Measurements from ENCODE around the gene CTNNBL1.
A peak's percentile ranks its signal among the peaks of the same experiment; 100 is the strongest.

GRCh38 chr20:37669773-37670236 is 24.0 kb upstream of the CTNNBL1 start:
- TF ChIP-seq JUND (IDR thresholded peaks at IDR 0.05): no peak
- TF ChIP-seq GABPA (IDR thresholded peaks at IDR 0.05; ENCODE audit: low read depth): no peak
- no peak for TF ChIP-seq EP300 (IDR thresholded peaks at IDR 0.05; ENCODE audit: borderline replicate concordance in 1 of 2, low read depth in 1 of 2, low read length in 1 of 2)
- TF ChIP-seq CTCF (IDR thresholded peaks at IDR 0.05): no peak
- TF ChIP-seq, protein P1, sequence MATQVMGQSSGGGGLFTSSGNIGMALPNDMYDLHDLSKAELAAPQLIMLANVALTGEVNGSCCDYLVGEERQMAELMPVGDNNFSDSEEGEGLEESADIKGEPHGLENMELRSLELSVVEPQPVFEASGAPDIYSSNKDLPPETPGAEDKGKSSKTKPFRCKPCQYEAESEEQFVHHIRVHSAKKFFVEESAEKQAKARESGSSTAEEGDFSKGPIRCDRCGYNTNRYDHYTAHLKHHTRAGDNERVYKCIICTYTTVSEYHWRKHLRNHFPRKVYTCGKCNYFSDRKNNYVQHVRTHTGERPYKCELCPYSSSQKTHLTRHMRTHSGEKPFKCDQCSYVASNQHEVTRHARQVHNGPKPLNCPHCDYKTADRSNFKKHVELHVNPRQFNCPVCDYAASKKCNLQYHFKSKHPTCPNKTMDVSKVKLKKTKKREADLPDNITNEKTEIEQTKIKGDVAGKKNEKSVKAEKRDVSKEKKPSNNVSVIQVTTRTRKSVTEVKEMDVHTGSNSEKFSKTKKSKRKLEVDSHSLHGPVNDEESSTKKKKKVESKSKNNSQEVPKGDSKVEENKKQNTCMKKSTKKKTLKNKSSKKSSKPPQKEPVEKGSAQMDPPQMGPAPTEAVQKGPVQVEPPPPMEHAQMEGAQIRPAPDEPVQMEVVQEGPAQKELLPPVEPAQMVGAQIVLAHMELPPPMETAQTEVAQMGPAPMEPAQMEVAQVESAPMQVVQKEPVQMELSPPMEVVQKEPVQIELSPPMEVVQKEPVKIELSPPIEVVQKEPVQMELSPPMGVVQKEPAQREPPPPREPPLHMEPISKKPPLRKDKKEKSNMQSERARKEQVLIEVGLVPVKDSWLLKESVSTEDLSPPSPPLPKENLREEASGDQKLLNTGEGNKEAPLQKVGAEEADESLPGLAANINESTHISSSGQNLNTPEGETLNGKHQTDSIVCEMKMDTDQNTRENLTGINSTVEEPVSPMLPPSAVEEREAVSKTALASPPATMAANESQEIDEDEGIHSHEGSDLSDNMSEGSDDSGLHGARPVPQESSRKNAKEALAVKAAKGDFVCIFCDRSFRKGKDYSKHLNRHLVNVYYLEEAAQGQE (IDR thresholded peaks at IDR 0.05; ENCODE audit: low read depth, low read length): no peak
- TF ChIP-seq POLR2AphosphoS5 (IDR thresholded peaks at IDR 0.05; ENCODE audit: low read depth, low read length): no peak
- no peak for TF ChIP-seq RXRA (IDR thresholded peaks at IDR 0.05; ENCODE audit: borderline replicate concordance, low read depth)
- no peak for TF ChIP-seq SIN3A (IDR thresholded peaks at IDR 0.05; ENCODE audit: borderline replicate concordance, low read depth, low read length)
- TF ChIP-seq, protein P2, sequence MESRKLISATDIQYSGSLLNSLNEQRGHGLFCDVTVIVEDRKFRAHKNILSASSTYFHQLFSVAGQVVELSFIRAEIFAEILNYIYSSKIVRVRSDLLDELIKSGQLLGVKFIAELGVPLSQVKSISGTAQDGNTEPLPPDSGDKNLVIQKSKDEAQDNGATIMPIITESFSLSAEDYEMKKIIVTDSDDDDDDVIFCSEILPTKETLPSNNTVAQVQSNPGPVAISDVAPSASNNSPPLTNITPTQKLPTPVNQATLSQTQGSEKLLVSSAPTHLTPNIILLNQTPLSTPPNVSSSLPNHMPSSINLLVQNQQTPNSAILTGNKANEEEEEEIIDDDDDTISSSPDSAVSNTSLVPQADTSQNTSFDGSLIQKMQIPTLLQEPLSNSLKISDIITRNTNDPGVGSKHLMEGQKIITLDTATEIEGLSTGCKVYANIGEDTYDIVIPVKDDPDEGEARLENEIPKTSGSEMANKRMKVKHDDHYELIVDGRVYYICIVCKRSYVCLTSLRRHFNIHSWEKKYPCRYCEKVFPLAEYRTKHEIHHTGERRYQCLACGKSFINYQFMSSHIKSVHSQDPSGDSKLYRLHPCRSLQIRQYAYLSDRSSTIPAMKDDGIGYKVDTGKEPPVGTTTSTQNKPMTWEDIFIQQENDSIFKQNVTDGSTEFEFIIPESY (IDR thresholded peaks at IDR 0.05; ENCODE audit: borderline replicate concordance, low read depth): no peak
- 0 out of 2 replicates have a peak, but pooled peaks have one; percentile 2 for TF ChIP-seq SMC3 (IDR thresholded peaks at IDR 0.05; ENCODE audit: low read depth, low read length)
- TF ChIP-seq USF1 (IDR thresholded peaks at IDR 0.05; ENCODE audit: borderline replicate concordance, low read depth): no peak

All from SK-N-SH (cell line).